CD4-positive, alpha-beta T cell treated with Interleukin-17A for 4 hours (primary cell): Measurements from ENCODE around the gene CBX8.

Experiments used
- DNase-seq: peaks from one replicate; pipeline ENCODE4 v3.0.0-alpha.2; 2020; ENCODE audit warnings: mixed read lengths

Gene CBX8

DNA sequence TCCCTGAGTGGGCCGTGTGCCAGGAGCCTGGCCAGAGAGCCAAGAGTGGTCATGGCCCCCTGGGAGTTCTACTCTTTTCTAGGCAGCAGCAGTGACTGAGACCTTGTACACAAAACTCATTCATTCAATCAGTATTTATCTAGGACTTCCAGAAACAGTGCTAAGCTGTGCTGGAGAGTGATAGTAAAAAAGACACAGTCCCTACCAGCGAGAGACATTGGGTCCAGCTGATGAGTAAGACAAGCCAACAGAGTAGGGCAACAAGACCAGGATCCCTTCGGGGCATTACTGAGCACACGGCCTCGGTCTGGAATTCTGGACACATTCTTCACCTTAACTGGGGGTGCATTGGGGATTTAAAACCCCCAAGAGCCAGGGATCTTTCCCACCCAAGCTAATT lies 22.2 kb upstream of the CBX8 start:
- no peak for DNase-seq

GRCh38 chr17:79818026-79818758 lies 21.3 kb upstream of the CBX8 start:
- no peak for DNase-seq

DNA sequence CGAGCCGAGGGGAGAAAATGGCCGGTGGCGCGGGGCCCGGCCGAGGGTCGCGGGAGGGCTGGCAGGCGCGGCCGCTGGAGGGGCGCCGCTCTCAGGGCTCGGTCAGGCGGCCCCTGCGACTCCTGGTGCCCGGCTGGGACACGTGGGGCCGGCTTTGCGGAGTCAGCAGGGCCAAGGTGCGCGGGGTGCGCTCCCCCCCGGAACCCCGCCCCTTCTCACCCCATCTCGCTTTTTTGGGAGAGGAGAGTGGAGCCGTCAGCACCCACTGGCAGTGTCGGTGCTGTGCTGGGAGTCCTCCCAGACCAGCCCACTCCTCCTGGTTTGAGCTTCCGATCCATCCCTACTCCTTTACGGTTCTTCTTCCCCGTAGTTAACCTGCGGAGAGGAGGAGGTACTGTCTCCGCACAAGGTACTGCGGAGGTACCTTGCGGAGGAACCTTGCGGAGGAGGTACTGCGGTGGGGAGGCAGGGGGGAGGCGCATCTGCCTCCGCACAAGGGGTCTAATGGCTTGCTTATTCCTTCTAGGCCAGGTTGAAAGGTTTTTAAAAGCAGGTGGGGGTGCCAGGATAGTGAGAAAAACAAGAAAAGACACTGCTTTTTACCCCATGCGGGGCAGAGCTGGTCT lies 19.1 kb upstream of the CBX8 start:
- DNase-seq, result no peak

DNA sequence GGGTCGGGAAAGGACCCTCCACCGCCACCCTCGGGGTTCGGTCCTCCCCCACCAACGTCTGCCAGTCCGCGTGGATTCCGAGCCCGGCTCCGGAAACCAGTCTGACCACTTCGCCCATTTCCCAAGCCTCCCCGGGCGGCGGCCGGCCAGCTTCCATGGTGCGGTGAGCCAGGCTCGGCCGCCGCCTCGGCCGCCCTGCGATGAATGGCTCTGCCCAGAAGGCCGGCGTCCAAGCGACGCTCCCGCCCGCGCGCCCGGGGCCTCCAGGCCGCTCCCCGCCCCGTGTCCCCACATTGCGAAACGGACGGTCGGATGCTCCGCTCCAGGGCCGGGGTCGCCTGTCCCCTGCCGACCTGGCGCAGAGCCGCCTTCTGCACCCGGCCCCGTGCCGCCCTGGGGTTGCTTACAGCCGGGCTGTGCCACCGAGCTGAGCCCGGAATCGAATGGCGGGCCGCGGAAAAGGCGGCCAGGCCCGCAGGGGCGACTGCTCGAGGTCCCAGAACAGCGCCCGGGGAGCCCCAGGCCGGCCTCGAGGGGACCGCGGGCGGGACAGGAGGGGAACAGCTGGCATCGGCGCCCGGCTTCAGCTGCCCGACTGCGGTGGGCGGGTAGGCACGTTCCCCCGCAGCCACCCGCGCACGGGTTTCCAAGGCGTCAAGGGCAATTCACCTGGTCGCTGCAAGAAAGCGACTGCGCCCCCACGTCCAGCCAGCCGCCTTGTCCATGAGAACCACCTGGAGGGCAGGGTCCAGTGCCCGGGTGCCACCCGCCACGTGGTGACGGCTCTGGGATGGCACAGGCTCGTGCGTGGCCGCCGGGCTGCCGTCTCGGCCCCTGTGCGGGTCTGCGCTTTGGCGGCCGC lies 18.3 kb upstream of the CBX8 start:
- DNase-seq, result no peak

DNA sequence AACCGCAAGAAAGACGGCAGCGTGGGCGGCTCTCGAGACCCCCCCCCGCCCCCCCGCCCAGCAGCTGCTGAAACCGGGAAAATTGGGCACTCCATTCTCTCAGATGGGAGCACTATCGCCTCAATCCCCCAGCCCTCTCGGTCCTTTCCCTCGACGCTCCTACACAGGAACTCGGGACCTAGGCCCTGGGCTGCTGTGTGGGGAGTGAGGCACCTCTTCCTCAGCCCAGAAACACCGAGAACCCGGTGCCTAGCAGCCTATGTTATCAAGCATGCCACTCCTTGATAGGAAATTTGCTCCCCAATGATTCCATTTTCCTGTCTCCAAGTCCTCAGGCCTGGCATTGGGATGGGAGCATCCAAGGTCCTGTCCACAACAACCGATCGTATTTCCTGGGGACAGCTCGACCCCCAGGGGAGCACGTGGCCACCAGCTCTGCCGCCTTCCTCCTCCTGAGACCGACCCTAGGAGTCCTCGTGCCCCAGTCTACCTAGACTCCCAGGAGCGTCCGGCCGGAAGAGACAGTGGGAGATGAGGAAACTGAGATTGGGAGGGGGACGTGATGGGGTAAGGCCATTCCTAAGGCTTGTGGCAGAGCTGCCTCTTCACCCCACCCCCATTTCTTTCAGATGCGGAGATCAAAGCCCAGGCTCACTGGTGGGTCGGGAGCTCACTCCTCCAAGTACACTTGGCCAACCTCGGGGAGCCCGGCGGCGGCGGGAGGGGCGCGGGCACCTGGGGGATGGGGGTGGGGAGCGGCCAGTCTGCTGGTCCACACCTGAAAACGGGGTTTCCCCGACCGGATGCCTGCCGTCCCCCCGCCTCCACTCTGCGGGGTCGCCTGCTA lies 17.5 kb upstream of the CBX8 start:
- DNase-seq, result peak; percentile 34

- DNase-seq, result peak; percentile 24
Measured at GRCh38 chr17:79813297-79814126, 16.6 kb upstream of the CBX8 start.

GRCh38 chr17:79812353-79813258 lies 15.7 kb upstream of the CBX8 start:
- DNase-seq, result no peak

GRCh38 chr17:79811868-79812352 lies 15.0 kb upstream of the CBX8 start:
- DNase-seq, result no peak

DNA sequence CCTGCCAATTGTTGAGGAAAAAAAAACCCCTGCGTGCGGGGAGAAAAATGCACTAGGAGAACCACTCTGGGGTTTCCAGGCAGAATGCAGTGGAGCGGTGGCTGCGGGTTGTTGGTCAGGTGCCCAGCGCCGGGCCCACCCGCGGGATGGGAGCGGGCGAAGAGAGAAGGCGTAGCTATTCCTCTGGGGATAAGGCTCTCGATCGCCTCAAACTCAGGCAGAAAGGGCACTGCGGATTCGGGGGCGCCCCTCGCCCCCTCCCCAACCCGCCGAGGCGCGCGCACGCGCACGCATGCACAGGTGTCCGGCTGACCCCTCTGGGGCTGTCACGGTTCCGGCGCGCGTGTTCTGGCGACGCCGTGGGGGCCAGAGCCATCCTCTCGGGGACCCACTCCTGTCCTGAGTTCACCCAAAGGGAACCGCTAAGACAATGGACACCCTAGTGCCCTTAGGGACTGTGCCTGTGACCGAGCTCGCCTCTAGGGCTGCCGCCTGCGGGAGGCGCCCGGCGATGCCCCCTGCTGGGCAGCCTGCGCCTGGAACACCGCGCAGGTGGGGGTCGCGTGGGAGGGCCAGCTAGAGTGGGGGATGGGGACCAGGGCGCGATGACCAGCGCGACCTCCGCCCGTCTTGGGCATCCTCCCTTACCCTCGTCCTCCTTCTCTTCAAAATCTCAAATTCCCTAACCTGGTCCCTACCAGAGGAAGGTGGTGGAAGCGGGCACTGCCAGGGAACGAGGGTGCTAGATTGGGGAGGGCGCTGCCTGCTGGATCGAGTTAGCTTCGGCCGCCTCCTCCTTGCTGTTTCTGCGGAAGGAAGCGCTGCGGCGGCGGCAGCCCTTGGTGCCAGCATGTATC lies 14.4 kb upstream of the CBX8 start:
- DNase-seq, result peak; percentile 51

DNA sequence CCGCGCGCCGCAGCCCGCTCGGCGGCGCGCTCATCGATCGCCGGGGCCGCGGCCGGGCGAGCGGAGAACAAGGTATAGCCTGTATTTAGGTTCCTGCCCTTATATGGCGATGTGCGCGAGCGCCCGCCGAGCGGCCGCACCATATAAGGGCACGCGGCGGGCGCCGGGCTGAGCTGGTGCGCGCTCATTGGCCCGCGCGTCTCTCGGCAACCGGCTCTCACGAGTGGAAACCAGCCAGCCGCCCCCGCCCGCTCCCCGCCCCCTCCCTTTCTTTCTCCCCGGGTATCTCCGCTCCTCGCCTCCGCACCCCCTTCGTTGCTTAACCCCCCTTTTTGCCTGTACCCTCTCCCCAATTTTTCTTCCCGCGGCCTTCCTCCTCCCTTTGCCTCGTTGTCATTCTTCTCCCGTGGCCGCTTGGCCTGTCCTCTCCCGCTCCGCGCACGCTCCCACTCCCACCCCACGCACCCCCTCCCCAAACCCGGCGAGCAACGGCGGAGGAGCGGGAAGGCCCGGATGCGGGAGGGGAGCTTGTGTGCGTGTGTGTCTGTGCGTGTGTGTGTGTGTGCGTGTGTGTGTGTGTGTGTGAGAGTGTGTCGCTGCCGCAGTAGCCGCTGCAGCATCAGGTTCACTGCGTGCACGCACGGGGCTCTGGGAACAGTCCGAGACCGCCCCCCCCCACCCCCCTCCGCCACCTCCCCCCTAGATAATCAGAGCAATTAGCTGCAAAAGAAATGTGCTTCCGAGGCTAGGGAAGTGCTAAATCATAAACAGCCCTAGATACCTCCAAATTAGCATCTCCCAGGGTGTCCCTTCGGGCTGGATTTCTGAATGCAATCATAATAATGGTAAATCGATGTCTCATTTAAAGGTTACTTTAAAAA lies 13.5 kb upstream of the CBX8 start:
- peak; percentile 85 for DNase-seq

DNA sequence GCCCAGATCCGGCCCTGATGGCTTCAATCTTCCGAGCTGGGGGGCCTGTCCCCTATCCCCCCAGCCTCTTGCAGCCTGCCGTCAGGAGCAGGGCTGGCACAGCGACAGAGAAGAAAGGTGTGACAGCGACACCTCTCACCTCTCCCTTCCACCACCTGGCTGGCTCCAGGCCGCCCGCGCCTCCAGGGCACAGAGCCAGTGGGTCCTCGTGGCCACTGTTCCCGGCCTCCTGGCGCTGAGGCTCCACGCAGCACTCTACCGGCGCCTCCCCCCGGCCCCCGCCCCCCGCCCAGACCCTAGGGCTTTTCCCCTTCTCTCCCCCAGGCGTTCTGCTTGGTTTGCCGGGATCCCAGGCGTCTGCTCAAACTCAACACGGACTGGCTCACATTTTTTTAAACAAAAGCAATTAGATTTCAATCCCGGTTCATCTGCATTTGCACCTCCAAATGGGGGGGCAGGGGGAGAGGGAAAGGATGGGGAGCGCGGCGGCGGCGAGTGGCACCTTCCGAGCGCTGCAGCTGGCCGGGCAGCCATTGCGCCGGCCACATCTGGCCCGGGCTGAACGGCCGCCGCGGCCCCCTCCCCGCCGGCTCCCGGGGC lies 12.8 kb upstream of the CBX8 start:
- no peak for DNase-seq

DNA sequence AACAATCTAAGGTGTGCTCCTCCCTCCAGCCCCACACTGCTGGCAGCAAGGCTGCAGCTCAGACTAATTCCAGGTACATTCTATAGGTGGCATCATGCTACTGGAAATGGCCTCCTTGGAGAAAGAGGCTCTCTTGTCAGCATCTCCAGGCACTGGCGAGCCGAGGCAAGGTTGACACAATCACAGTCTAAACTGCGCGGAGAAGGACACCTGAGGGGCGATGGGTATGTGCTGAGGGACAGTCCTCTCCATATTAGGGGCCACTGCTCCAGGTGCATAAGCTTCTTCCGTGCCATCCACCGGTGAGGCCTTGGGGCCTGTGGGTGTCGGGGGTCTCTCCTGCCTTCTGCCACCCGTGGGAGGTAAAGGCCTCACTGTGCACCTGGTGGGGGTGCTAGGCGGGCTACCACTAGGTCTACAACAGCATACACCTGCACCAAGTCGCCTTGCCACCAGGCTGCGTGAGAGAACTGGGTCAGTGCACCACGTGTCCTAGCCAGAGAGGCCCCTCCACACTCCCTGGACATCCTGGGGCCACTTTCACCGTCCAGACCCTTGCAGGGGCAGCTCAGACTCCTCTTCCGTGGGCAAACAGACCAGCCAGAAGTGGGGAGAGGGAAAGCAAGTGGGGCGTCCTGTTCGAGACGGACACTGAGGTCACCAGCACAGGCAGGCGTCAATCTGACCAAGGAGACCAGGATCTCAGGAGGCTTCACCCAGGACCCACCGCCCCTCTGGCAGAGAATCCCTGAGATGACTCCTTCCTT lies 12.1 kb upstream of the CBX8 start:
- DNase-seq, result peak; percentile 32

DNA sequence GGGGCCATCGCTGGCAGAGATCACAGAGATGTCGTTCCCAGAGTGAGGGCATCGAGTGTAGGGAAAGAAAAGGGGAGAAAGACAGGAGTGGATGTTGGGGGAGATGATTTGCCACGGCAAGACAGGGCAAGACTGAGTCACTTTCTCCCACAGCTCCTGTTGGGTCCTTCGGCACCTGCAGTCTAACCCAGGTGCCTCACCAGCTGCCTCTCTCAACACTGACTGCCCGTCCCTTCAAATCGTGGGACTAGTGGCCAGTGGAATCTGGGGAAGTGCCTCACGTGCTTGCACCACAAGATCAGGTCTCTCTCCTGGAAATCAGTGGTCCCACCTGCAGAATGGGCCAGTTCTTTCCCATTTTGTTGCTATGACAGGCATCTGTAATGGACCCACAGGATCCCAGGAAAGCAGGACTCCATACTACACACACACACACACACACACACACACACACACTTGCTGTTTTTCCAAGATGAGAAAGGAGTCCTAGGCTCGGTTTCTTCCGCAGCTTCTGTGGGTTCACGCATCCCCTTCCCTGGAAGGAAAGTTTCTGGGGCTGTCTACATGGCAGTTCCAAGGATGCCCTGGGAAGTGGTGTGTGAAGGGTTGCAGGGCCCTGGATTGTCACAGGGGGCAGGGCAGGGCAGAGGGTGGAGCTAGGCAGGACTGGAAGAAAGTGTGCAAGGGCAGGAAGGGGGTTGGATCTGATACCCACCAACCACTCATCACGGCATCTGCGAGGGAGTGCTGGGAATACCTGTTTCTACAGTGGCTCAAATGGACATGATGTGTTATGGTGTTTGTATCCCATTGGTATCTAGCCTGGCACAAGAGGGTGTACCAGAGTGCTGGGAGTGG lies 10.2 kb upstream of the CBX8 start:
- no peak for DNase-seq

GRCh38 chr17:79806446-79806760 lies 9.5 kb upstream of the CBX8 start:
- no peak for DNase-seq

DNA sequence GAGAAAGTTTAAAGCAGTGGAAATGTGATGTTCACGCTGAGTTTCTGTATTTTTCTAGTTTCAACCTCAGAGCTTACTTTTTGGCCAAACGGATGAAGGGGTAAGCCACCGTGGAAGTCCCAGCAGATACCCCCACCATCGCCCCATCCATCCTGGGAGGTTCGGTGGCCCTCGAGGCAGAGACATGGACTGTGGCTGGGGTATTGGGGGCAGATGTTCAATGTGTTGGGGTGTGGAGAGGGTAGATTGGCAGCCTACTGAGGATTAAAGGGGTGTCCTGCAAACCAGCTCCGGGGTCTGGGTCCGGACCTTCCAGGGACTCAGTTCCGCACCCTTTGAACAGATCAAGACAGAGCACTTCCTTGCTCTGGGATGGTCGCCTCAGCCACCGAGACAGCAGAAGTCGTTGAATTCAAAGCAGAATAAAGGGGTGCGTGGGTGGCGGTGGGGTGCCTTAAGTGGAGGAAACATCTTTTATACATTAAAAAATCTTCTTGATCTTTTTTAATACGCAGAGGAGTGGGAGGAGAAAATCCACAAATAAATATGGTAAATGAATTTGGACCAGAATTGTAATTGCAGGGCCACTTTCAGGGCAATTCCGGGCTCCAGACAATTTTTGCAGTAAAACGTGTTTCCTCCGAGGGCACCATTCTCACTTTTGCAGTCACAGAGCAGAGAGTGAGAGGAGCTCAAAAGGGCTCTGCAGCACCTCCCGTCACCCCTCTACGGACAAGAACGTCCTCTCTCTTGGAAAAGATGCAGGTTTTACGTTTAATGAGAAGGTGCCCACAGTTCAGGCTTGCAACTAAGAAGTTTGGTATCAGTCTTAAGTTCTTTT lies 8.2 kb upstream of the CBX8 start:
- DNase-seq, result no peak
